Type B pancreatic cell (in vitro differentiated cells): ENCODE results near the gene GALNT10. TPM values are rescaled to one million over a fixed set of nuclear protein-coding genes. Genes with fewer than 3 reads are reported as not detected.

Source experiments
- DNase-seq: peaks from one replicate; pipeline ENCODE4 v3.0.0; 2021; ENCODE audit warnings: mixed read lengths; ENCODE audit not compliant: unreplicated experiment; ENCODE audit errors: extremely low spot score
- H3K27ac Mint-ChIP-seq: 2 replicates; pipeline ENCODE4 v1.8.0; 2021; ENCODE audit warnings: mild to moderate bottlenecking, mixed read lengths
- H3K27me3 Mint-ChIP-seq: 2 replicates; pipeline ENCODE4 v1.8.0; 2021; ENCODE audit warnings: mixed read lengths
- H3K36me3 Mint-ChIP-seq: 2 replicates; pipeline ENCODE4 v1.8.0; 2021; ENCODE audit warnings: mixed read lengths
- H3K4me1 Mint-ChIP-seq: one replicate; pipeline ENCODE4 v1.8.0; 2021; ENCODE audit warnings: mixed read lengths; ENCODE audit not compliant: unreplicated experiment
- H3K4me3 Mint-ChIP-seq: 2 replicates; pipeline ENCODE4 v1.8.0; 2021; ENCODE audit warnings: mild to moderate bottlenecking, mixed read lengths
- H3K9me3 Mint-ChIP-seq: 2 replicates; pipeline ENCODE4 v1.8.0; 2021; ENCODE audit warnings: mixed read lengths
- total RNA-seq: library from RNA; stranded (reverse); gene quantifications from 2 replicates; pipeline ENCODE4 v1.2.1, GENCODE V29; 2021; ENCODE audit warnings: low replicate concordance
- TF ChIP-seq, protein P1 (sequence below): fragments of 200-600 bp; sonication (generic); conservative IDR thresholded peaks from 2 replicates; pipeline ENCODE4 v1.5.0; 2021; ENCODE audit warnings: antibody characterized with exemption, mild to moderate bottlenecking

Gene GALNT10
- total RNA-seq, 1 donor from 2014 or later: 23.0 TPM

DNA sequence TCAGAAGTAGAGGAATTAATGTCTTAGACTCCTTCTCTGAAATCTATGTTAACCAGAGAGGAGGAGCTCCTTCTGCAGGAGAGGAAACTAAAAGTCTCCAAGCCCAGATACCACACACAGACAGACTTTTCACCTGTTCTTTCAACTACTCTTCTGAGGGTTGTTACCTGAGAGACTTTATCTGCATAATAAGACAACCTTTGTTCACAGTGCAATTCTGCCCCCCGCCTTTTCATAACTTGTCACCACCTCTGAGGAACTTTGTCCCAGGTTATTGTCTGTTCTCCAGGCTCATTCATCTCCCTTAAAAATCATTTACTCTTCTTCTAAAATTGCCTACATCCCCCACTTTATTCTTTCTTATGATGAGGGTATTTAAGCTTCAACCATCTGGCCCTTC, 9.4 kb upstream of the GALNT10 start:
- Mint-ChIP-seq H3K27me3 (peaks cover 69% of the 10 kb centered on the region), H3K9me3 (no peaks in the 10 kb centered on the region), H3K36me3 (no peaks in the 10 kb centered on the region), H3K4me3 (no peak overlapping the region), H3K4me1 (no peaks in the 10 kb centered on the region), H3K27ac (no peak overlapping the region)
- TF ChIP-seq, protein P1, sequence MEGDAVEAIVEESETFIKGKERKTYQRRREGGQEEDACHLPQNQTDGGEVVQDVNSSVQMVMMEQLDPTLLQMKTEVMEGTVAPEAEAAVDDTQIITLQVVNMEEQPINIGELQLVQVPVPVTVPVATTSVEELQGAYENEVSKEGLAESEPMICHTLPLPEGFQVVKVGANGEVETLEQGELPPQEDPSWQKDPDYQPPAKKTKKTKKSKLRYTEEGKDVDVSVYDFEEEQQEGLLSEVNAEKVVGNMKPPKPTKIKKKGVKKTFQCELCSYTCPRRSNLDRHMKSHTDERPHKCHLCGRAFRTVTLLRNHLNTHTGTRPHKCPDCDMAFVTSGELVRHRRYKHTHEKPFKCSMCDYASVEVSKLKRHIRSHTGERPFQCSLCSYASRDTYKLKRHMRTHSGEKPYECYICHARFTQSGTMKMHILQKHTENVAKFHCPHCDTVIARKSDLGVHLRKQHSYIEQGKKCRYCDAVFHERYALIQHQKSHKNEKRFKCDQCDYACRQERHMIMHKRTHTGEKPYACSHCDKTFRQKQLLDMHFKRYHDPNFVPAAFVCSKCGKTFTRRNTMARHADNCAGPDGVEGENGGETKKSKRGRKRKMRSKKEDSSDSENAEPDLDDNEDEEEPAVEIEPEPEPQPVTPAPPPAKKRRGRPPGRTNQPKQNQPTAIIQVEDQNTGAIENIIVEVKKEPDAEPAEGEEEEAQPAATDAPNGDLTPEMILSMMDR: no peak
- no peak for DNase-seq

DNA sequence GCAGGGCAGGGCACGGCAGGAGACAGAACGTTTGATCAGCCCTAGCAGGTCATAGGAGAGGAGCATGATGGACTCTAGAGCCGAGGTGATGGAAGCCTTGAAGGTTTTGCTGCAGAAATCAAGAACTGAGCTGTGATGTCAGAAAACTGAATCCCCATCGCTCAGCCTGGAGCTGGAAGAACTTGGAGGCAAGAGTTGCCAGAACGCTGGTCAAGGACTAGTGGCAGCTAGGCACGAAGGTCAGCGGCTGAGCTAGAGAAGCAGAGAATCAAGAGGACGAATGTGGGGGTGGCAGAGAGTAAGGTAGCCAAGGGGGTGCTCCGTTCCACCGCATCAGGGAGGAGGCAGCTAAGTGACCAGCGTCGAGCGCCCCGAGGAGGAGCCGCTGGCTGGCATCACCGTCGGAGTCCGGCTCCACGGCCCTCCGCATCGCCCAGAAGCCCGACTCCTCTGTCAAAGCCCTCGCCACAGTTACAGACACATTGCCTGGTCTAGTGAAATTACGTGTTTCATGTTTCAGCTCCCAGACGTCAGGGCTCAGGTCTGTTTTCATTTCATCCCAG, 1.2 kb upstream of the GALNT10 start:
- peaks cover 32% of the 10 kb centered on the region for H3K4me1 Mint-ChIP-seq
- H3K9me3 Mint-ChIP-seq: no peaks in the 10 kb centered on the region
- H3K36me3 Mint-ChIP-seq: no peaks in the 10 kb centered on the region
- TF ChIP-seq, protein P1: no peak
- peak overlapping the region; percentile 90 for H3K4me3 Mint-ChIP-seq
- peaks cover 69% of the 10 kb centered on the region for H3K27me3 Mint-ChIP-seq
- H3K27ac Mint-ChIP-seq: peak overlapping the region; percentile 70
- no peak for DNase-seq

DNA sequence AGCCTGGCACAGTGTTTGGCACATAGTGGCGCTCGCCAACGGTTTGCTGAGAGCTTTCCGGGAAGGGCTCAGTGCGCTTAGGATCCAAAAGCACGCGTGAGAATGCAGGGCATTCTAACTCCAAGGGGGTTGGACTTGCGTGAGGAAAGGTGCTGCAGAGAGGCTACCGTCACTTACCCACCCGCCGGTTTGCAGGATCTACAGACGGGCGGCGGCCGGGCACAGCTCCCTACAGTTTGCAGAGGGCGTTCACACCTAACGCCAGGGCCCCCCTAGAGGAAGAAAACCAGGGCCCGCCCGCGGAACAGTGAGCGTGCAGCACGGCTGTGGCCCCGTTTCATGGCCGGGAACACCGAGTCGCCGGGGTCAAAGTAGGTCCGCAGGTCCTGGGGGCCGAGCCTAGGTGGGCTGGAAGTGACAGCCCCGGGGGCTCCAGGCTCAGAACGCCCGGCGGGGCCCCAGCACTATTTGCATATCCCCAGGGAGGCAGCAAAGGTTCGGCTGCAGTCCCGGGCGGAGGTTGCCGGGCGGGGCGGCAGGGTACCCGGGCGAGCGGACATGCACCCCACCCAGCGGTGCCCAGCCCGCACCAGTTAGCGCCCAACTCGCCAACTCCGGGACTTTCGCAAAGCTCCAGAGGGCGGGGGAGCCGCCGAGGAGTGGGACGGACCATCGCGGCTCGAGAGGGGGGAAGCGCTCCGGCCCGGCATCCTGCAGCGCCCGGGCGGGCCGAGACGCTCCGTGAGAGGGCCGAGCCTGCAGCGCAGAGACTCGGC, 526 bp upstream of the GALNT10 start:
- Mint-ChIP-seq H3K9me3 (no peaks in the 10 kb centered on the region), H3K27me3 (peaks cover 65% of the 10 kb centered on the region), H3K27ac (peak overlapping the region; percentile 66), H3K36me3 (no peaks in the 10 kb centered on the region), H3K4me1 (peaks cover 32% of the 10 kb centered on the region), H3K4me3 (peak overlapping the region; percentile 90)
- TF ChIP-seq, protein P1: peak; percentile 60
- DNase-seq: peak; percentile 85

DNA sequence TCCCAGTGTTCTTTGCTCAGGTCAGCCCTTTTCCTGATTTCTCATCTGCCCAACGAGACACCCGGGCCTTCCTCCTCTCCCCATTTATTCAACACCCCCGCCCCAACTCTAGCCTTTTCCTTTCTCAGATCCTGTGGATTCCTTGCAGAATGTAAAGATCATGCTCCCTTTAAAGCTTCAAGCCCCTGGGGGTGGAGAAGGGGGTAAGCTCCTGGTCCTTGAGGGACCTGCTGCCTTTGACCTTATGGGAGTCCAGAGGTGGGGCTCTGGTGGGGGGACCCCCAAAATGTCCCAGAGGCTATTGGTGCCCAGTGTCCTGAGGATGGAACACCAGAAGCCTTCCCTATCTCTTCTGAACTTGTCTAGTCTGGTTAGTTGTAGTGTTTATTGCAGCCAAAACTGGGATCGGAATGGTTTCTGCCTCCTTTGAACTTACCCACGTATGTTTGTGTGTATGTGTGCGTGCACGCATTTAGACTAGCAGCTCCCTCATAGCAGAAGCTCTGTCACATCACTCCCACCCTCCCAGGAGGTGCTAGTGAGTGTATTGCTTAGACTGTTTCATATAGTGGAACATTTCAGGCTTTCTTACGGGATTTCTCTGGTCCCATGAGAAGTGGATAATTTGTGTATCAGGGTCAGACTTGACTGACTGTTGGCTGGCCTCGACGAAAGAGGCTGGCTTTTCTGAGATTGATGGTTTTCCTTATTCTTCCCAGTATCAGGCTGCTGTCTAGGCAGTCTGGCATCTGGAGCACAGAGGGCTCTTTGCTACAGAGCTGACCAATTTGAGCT, 1.1 kb downstream of the GALNT10 start:
- DNase-seq: no peak
- Mint-ChIP-seq H3K36me3 (no peaks in the 10 kb centered on the region), H3K4me1 (peaks cover 38% of the 10 kb centered on the region), H3K4me3 (peak overlapping the region; percentile 92), H3K27ac (peak overlapping the region; percentile 61), H3K9me3 (no peaks in the 10 kb centered on the region), H3K27me3 (peaks cover 56% of the 10 kb centered on the region)
- TF ChIP-seq, protein P1: no peak

DNA sequence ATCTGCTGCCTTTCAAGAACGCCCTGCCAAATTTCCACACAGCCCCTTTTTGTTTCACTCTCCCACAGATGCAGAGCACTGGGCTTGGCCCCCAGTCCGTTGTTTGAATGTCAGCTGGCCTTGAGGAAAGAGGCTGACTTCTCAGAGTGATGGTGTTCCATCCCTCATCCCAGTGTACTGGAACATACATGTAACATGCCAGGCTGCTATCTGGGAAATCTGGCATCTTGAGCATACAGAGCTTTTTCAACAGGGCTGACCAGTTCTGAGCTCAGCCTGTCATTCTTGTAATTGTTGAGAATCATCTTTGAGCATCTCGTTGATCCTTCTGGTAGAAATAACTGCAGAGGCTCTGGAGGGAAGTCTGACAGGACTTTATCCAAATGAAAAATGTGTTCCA, 2.8 kb downstream of the GALNT10 start:
- Mint-ChIP-seq H3K36me3 (peaks cover 3% of the 10 kb centered on the region), H3K4me3 (peak overlapping the region; percentile 58), H3K27ac (no peak overlapping the region), H3K9me3 (no peaks in the 10 kb centered on the region), H3K27me3 (peaks cover 53% of the 10 kb centered on the region), H3K4me1 (peaks cover 48% of the 10 kb centered on the region)
- no peak for DNase-seq
- TF ChIP-seq, protein P1: no peak
